Head of caudate nucleus (tissue), 42 donors: ENCODE measurements around the gene RNF152.

ENCODE experiments used
- DNase-seq, 42 donors: peaks; one replicate each; pipeline versions ENCODE4 v3.0.0 to v3.0.0-alpha.2; 2020 to 2021; ENCODE audit warnings: mixed read lengths in 7 of 42
- intact Hi-C: fragments of 100-400 bp; cut with DNase I; formaldehyde crosslinking; loops from one replicate; pipeline ENCODE4 v1.15.0; 2022

Gene RNF152, protein sequence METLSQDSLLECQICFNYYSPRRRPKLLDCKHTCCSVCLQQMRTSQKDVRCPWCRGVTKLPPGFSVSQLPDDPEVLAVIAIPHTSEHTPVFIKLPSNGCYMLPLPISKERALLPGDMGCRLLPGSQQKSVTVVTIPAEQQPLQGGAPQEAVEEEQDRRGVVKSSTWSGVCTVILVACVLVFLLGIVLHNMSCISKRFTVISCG

DNA sequence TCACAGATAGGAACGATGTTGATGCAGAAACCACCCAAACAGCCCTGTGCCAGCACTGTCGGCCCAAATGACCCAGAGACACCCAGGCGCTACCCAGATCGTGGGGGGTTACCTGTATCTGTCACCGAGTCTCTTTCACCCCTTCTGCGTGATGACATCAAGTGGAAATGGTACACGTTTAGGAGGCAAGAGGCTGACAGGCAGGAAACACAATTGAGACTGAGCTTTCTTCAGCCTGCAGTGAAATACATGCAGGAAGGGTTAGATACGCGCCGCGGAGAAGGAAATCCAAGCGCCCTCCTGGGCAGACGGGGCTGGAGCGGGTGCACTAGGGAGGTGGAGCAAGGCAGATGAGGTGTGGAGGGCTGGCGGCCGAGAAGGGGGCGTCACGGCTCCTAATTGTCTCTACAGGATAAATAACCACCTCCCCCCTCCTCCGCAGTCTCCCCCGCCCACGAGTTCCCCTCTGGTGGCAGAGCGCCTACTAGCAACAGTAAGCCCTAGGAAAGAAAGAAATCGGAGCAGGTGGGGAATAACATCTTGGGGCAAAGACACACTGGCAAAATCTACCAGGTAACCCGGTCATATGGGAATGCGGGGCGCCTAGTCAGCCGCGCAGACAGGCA lies at the start of gene RNF152:
Gene RNF152 (minus strand): TSS at position 325 of the 626 bp plus-strand sequence. CDS start 76,544 bp downstream, outside the sequence.
- peak in 38 of 42 donors; percentile 13 to 69 (median 42) for DNase-seq
- intact Hi-C loops, result loop anchor here (5.0 kb wide), 1 partner anchor 255 kb away; no protein-coding TSS in a partner anchor

DNA sequence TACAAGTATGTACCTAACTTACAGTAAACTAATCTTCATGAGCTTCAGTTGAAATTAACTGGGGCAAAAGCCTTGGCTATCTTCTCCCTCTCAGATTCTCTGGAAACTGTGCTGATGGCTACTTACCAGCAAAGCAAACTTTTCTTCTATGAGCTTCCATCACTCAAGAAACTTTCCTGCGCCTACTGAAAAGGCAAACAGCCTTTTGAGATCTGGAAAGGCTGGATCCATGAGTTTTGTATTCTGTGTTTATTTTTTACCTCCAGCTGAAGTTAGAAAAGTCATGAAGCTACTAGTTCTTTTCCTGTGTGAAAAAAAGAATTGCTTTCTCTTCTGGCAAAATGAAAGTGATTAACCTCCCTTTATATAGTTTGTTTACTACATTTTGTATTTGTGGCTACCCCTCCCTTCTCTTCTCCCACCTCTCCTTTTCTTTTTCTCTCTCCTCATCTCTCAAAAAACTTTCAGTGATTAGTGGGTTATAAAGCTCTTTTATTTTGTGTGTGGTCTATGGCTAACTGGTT lies 49.2 kb upstream of the RNF152 start:
- intact Hi-C loops, result no loop called here
- no peak for DNase-seq

DNA sequence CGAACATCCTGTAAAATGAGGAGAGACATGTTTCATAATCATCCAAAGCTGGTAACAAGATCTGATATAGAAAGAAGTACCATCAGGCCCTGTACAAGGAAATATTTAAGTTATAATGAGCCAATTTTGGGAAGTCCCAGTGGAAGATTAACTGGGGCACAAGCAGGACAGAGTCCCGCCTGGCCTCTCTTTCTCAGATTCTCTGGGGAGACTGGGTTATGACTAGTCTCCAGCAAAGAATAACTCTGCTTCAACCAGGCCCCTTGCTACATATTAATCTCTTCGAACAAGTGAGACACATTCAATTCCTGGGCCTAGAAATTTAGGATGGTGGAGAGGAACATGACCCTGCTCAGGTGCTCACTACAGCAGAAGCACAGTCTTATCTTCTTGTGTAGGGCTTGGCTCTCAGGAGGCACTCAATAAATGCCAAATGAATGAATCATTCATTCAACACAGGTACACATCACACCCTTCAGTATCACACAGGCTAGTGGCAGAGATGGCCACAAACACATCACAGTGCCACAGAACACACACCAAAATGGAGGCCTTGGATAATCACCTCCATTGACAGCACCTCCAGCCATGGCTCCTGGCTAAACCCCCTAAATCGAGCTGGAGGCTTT lies 46.4 kb upstream of the RNF152 start:
- DNase-seq, result no peak
- intact Hi-C loops, result no loop called here

DNA sequence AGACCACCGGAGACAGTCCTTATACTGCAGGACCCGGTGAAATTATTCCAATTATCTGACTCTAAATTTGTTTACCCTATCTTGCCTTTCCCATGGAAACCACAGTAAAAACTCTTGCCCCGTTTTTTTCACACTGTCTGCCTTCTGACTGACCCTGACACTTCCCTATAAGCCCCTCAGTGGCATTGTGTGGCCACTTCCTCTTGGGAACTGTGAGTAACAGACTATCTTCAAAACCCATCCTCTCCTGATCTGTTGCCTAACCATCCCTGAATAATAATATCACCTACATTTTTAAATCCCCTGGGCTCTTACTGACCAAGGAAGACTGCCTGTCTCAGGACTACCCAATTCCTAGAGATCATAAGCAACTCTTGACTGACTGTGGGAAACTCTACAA lies 42.6 kb upstream of the RNF152 start:
- intact Hi-C loops, result no loop called here
- no peak for DNase-seq

DNA sequence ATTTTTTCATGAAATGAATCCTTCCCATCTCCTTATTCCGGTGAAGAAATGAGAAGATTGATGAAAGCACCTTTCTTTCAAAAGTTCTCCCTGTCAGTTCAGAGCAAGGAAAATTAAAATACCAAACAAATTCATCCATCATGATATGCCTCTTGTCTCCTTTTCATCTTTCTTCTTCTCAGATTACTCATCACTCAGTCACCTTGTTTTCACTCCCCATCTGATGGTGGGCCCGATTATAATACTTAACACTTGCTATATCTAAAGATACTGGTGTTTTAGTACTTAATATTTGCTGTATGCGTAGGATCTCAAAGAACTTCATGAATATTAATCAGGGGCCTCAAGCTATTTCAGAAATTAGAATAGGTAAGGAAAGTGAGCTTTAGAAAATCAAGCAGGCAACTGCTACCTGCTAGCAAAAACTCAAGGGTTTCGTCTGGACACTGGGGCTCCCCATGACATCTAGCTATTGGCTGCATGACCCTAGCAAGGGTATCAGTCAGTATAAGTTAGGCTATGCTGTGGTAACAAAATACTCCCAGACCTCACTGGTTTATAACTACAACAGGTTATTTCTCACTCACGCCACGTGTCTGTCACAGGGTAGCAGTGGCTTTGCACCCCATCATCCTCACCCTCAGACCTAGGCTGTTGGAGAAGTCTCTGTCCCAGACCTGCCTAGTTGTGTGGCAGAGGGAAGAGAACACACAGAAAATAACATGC lies 39.0 kb upstream of the RNF152 start:
- intact Hi-C loops, result no loop called here
- DNase-seq, result no peak

DNA sequence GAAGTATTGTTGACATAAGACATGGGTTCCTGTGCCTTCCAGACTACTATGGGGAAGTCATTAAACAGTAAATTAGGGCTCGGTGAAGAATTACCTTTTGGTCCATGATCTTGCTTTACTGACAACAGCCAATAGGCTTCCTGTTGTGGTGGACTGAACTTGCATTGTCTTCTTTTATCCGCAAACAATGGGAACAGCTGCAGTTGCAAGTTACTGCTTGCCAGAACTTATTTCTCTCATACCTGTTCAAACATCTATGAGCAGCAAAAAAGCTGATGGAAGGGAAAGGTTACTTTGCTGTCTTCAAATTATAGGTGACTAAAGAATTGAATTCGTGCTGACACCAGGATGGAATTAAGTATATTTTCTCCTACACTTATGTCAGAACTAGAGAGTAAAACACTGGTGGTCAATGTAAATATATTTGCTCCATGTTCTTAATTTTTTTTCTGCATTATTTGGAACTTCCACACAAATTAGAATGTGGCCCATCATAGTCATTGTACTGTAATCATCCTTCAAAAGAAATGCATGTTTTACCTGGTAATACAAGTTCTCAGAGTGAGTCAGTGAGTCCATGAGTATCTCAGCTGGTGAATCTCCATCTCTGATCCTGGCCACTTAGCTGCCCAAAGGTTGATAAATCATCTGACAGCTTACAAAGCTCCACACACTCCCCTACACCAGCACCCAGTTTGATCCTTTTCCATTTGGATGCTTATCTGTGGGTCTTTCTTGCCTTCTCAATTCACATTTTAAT lies 37.3 kb upstream of the RNF152 start:
- intact Hi-C loops, result no loop called here
- DNase-seq, result no peak

DNA sequence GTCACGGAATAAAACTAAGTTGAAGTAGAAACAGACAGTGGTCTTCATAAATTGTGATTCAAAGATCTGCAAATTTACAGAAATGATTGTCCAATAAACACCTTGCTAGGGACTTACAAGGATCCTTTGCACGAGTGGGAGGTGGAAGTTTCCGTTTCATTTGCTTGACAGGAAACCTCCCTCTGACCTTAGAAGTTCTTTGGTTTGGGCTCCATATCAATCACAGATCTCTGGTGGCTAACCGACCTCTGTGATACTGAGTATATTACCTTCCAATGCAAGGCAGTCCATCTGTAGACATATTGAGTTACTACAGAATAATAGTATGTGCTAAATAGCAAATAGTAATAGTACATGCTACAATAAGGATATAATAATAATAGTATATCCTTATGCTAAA lies 33.7 kb upstream of the RNF152 start:
- intact Hi-C loops, result no loop called here
- no peak for DNase-seq

DNA sequence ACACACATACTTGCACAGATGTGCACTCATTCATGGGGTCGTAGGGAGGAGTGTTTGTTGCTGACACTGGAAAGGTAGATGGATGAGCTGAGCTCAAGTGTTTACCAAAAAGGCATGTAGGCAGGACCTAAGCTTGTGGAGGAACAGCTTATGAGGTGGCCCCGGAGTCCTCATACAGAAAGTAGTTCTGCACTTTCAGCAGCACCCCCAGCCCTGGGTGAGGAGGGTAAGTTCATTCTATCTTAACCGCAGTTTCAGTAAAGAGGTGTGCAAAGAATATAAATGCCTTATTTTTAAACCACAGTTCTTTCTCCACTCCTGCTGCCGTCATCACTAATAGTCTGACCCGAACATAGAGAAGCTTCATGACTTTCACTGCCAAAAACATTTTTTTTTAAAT lies 31.7 kb upstream of the RNF152 start:
- intact Hi-C loops, result no loop called here
- no peak for DNase-seq

DNA sequence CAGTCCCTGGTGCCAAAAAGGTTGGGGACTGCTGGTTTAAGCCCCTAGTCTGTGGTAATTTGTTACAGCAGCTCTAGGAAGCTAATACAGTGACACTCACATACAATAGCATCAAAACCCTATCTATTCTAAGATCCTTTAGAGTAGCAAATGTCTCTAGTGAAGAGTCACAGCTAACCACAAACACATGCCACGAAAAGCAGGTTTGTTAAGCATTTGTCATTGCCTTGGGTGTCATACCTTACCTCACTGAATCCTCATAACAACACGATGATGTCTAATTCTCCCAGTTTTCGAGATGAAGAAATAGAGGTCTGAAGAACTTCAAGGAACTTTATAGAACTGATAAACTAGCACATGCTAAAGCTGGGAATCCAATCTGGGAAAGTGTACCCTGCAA lies 29.6 kb upstream of the RNF152 start:
- intact Hi-C loops, result no loop called here
- no peak for DNase-seq

DNA sequence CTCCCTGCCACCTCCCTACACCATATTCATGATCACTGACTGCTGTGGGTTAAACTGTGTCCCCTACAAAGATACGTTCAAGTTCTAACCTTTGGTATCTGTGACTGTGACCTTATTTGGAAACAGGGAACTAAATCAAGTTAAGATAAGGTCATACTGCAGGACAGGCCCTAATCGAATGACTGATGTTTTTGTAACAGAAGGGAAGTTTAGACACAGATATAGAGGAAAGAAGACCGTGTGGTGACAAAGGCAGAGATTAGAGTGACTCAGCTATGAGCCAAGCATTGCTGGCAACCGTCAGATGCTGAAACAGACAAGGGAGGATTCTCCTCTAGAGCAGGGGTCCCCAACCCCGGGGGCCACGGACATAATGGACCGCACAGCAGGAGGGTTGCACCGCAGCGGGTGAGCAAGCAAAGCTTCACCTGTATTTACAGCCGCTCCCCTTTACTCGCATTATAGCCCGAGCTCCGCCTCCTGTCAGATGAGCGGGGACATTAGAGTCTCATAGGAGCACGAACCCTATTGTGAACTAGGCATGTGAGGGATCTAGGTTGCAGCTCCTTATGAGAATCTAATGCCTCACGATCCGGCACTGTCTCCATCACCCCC lies 28.9 kb upstream of the RNF152 start:
- intact Hi-C loops, result no loop called here
- DNase-seq, result no peak

DNA sequence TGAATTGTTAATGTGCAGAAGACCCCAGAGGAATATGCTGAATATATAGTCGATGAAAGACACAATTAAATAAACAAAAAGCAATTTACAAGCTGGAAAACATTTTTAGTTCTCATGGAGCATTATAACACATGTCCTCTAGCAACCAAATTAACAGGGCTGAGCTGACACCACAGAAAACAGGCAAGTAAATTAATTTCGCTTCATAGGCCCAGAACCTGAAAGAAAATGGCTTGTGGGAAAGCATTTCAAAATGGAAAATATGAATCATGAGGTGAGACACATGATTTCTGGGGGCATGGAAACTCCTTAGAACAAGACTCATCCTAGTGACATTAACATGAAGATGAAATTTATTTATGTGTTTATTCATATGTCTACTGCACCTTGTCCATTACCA lies 25.0 kb upstream of the RNF152 start:
- intact Hi-C loops, result no loop called here
- no peak for DNase-seq

DNA sequence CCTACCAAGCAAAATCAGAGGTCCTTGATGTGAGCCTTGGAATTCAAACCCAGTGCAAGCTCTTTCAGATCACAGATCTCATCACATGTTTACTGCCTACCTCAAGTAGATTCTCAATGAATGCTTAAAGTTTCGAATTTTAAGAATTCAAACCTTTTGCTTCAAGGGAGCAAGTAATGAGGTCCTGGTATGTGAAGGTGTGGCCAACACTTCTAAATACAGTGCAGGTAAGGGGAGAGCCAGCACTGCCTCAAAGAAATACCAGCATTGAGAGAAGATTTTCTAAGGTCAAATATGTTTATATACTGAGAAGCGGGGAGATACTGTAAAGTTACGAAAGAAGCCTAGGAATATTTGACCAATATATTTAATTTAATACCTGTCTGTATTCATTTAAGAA lies 19.7 kb upstream of the RNF152 start:
- DNase-seq, result no peak
- intact Hi-C loops, result no loop called here

DNA sequence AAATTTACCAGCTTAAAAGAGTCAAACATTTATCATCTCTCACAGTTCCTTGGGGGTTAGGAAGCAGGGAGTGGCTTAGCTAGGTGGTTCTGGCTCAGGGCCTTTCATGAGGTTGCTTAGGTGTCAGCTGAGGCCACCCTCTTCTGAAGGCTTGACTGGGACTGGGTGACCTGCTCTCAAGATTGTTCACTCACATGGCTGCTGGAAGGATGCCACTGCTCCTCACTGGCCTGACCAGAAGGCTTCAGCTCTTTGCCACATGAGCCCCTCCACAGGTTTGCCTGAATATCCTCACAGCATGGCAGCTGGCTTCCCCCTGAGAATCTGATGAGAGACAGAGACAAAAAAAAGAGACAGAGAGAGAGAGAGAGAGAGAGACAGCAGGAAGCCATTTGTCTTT lies 17.3 kb upstream of the RNF152 start:
- no peak for DNase-seq
- intact Hi-C loops, result no loop called here

DNA sequence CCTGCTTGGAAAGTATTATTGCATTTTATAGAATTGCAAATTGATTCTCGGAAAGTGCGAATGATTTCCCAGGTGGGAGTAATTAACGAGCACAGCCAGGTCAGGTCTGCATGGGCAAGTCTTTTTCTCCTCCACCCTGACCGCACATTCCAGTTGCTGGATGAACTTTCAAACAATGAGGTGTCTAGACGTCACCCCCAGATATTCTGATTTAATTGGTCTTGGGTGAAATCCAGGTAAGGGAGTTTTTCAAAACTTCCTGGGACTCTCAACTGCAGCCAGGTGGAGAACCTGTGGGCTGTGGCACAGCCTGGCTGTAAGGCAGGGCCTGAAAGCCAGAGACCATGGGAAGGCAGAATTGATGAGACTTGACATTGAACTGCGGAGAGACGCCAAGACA lies 15.9 kb upstream of the RNF152 start:
- intact Hi-C loops, result no loop called here

DNA sequence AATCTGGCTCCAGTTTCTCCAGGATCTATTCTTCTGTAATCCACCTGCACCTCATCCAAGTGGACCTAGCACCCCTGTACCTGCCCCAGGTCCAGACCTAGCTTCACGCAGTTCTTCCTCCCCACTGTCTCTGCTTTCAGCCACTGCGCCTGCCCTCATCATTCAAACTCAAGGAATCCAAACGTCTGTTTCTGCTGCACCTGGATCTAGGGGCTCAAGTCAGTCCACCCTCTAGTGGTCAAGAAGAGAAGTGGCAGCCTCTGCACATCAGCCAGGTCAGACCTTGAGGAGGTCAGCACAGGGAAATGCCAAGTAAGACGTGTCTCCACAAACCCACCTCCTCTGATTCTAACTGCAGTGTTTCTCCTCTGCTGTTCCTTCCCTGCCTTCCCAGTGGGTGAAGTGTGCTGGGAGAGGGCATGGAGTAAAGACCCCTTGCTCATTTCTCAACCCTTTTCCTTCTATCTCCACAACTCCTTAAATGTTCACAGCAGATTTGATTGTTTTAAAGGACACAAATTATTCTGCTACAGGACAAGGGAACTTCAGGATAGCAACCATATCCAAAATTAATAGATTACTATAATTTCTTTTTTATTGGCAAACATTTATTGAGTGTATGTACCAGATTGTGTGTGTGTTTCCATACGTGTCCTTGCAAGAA lies 8.6 kb upstream of the RNF152 start:
- intact Hi-C loops, result no loop called here
- peak in 26 of 42 donors; percentile 9 to 71 (median 32) for DNase-seq

More for the DNA sequence above, 15.9 kb upstream of the RNF152 start:
- DNase-seq, result no peak

DNA sequence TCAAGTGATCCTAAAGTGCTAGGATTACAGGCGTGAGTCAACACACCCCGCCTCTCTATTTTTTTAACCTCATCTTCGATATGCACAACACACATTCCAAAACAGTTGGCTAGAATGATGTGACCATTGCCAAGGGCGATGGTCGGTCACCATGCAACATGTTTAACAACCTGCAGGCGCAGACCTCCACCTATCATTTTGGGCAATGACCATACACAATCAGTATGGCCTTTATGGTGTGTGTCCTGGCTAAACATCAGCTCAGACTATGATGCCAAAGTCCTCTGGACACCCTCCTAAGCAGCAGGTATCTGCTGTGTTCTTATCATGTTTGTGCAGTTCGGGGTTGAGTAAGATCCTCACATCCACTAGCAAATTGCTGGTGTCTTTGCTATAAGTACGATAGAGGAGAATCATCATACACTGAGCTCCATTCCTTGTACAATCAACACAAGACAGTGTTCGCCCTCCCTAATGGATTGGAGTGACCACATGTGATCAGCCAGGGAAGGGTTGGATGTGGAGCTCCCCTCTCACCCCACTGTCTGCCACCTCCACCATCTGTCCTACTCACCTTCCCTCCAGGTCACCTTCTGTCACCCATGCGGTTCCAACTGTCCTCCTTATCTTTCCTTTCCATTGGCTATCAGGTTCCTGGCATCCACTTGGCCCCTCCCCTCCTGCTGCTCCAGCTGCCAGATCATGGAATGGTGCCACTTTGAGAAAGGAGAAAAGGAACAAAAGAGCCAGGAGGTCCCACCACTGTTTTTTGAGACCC lies 7.9 kb upstream of the RNF152 start:
- intact Hi-C loops, result no loop called here
- DNase-seq, result no peak

DNA sequence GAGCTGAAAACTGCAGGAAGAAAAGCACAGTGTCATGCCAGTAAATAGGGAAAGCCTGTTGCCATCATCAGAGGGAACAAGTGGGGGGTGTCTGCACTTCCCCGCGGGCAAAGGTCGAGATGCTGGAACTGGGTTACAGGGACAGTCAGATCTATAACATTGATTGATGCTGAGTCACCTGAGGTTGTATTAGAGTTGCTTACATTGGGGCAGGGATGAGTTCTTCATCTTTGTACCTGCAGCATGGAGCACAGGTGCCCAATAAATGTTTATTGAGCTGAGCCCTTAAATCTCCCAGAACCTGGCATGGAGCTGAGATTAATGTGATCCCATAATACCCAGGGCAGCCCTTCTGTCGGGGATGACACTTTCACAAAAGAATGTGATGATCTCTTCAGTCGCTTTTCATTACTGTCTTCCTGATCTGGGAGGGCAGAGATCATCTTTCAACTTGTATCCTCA lies 5.9 kb upstream of the RNF152 start:
- intact Hi-C loops, result no loop called here
- DNase-seq, result no peak
